Hematopoietic multipotent progenitor cell treated with erythropoietin and hydrocortisone succinate and interleukin-3 and kit ligand, for 6 days (in vitro differentiated cells): Measurements from ENCODE around the gene HCFC1R1.
A peak's percentile ranks its signal among the peaks of the same experiment; 100 is the strongest.
"Not testable (repeated sequence)": the region's sequence is repeated elsewhere in the genome, so short reads cannot be mapped to it uniquely, and the experiment has no call there.

ENCODE experiments used
- DNase-seq: peaks from one replicate; pipeline ENCODE4 v3.0.0-alpha.2; 2015

The HCFC1R1 gene

DNA sequence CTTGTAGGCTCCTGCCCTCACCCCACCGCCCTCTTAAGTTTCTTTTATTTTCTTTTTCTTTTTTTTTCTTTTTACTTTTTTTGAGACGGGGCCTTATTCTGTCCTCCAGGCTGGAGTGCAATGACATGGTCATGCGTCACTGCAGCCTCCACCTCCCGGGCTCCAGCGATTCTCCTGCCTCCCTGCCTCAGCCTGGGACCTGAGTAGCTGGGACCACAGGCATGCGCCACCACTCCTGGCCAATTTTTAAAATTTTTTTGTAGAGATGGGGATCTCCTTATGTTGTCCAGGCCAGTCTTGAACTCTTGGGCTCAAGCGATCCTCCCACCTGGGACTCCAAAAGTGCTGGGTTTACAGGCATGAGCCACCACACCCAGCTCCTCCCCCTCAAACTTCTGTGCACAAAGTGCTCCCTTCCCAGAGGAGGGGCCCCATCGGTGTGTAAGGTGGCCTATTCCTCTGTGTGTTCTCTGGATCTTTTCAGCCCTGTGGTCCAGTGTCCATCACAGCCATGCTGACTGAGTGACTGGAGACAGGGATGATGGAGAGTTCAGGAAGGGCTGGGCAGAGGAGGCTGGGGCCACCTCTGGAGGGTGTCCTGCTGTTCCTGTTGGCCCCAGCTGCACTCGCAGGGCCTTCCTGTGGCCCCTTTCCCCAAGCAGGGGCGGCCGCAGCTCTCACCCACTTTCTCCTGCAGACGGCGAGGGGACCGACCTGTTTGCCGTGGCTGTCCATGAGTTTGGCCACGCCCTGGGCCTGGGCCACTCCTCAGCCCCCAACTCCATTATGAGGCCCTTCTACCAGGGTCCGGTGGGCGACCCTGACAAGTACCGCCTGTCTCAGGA lies 32.8 kb upstream of the HCFC1R1 start:
- DNase-seq = no peak

DNA sequence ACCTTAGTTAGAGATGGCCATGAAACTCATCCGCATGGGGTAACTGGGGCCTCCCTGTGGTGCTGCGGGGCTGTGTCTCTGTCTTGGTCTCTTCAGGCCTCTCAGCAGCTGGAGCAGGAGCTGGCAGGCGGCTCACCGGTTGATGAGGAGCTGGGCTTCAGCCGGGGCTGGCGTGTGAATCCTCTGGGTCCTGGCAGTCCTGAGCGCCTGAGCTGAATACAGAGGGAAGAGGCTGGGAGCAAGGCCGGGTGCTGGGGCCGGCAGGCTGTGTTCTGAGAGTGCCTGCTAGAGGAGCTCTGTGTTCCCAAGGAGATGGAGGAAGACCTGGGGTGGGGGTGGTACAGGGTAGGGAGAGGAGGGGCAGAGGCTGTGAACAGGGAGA lies 32.0 kb upstream of the HCFC1R1 start:
- not testable (repeated sequence) for DNase-seq

DNA sequence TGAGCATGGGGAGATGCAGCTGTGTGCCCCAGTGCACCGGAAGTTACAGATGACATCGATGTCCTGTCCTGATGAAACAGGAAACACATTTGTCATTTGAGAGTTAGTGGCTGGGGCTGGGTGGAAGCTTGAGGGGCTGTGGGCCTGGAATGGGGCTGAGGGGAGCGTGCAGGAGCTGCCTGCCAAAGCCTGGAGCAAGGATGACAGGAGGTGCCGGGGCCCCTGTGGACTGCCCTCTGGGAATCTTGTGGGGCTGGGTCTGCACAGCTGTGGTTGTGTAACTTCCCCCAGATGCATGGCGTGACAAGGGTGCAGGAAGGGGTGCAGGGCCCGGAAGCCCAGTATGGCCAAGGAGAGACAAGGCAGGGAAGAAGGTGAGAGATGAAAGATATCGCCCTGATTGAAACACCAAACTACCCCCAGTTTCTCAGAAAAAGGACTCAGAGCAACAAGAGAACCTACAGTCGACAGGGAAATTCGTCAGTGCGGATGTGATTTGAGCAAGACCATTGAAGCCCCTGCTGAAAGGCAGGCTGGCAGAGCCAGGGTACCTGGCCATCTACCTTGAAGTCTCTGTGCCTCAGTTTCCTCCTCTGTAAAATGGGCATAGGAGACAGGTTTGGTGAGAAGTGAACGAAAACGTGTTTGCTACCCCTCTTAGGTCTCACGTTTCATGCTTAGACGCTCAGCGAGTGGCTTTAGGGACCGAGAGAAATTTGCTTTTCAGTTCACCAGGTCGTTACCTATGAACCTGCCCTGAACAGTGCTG lies 31.4 kb upstream of the HCFC1R1 start:
- peak; percentile 55 for DNase-seq

DNA sequence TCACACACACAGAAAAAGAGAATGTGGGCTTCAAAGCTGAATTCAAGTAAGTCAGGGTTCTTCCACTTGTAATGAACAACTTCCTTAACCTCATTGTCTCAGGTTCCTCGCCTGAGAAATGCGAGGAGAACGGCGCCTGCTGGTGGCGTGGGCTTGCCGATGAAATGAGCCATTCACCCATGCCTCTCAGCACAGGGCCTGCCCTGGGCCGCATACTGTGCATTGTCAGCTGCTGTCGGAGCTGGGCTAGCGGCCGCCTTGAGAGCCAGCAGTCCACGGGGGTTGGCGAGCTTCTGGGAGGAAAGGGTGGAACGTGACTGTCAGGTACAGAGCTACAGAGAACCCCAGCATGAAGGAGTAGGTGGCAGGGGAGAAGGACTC lies 29.6 kb upstream of the HCFC1R1 start:
- not testable (repeated sequence) for DNase-seq

DNA sequence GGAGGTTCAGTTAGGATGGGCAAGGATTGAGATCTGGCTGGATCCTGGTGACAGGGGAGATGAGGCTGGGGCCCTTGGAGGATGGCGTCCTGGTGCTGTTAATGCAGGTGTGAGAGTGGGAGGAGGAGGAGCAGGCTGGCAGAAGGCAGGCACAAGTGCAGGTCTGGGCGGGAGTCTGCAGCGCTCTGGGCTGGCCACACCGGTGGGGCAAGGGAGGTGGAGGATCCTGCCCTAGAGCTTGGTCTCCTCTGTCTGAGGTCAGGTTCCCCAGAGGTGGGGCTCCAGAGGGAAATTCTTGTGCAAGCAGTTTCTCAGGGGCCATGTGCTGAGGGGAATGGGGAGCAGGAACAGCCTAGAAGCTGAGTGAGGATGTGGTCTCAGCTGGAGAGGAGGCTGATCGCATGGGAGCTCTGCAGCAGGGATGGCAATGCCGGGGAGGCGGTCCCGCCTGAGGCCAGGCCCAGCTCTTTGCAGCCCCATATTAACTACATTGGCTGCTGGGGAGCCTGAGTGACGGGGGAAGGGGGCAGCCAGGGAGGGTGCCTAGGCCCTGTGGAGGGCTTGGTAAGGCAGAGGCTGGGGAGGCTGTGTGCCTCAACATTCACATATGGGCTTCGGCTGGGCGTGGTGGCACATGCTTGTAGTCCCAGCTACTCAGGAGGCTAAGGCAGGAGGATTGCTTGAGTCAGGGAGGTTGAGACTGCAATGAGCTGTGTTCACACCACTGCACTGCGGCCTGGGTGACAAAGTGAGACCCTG lies 29.0 kb upstream of the HCFC1R1 start:
- not testable (repeated sequence) for DNase-seq

DNA sequence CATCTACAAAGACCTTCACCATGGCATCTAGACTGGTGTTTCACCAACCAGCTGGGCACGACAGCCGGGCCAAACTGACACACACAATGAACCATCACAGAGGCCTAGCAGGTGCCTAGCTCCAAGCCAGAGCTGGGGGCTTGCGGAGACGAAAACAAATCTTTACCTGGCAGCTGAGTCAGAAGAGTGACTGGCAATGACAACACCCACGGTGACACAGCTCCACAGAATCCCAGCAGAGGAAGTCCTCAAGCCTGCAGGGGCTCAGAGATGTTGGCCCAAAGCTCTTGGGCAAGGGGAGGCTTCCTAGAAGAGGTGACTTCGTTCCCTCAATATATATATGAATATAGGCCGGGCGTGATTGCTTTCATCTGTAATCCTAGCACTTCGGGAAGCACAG lies 27.8 kb upstream of the HCFC1R1 start:
- DNase-seq = no peak

DNA sequence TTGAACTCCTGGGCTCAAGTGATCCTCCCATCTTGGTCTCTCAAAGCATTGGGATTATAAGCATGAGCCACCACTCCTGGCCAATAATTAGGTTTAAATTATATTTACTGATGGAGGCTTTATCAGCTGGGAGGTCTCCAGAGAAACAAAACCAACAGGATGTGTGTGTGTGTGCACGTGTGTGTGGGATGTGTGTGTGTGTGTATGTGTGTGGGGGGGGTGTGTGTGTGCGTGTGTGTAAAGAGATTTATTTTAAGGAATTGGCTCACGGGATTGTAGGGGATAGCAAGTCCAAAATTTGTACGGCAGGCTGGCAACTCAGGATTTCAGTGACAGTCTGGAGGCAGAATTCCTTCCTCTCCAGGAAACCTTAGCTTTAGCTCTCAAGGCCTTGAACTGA lies 27.3 kb upstream of the HCFC1R1 start:
- DNase-seq = no peak

DNA sequence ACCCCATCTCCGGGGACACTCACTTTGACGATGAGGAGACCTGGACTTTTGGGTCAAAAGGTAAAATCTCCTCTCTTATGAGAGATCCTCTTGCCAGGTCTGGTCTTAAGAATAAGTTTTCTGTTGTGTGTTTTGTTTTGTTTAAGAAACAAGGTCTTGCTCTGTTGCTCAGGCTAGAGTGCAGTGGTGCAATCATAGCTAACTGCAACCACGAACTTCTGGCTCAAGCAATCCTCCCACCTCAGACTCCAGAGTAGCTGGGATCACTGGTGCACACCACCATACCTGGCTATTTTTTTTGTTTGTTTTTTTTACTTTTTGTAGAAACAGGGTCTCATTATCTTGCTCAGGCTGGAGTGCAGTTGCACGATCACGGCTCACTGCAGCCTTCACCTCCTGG lies 26.7 kb upstream of the HCFC1R1 start:
- DNase-seq = no peak

DNA sequence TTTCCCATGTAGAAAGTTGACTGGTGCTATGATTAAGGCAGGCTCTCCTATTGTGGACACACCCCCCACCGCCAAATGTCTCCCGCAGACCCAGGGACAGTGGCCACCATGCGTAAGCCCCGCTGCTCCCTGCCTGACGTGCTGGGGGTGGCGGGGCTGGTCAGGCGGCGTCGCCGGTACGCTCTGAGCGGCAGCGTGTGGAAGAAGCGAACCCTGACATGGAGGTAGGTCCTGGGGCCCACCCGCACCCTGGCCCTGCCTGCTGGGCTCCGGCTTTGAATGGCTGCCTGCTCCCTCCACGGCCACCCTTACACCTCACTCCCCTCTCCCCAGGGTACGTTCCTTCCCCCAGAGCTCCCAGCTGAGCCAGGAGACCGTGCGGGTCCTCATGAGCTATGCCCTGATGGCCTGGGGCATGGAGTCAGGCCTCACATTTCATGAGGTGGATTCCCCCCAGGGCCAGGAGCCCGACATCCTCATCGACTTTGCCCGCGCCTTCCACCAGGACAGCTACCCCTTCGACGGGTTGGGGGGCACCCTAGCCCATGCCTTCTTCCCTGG lies 26.3 kb upstream of the HCFC1R1 start:
- DNase-seq = no peak

DNA sequence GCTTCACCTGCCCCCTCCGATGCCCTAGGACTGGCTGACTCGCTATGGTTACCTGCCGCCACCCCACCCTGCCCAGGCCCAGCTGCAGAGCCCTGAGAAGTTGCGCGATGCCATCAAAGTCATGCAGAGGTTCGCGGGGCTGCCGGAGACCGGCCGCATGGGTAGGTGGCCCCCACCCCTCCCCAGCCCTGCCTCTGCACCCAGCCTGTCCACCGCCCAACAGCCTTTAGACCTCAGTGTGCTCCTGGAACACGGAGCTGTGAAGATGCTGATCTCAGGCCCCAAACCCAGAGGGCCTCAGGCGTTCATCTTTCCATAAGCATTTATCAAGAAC lies 23.6 kb upstream of the HCFC1R1 start:
- no peak for DNase-seq

DNA sequence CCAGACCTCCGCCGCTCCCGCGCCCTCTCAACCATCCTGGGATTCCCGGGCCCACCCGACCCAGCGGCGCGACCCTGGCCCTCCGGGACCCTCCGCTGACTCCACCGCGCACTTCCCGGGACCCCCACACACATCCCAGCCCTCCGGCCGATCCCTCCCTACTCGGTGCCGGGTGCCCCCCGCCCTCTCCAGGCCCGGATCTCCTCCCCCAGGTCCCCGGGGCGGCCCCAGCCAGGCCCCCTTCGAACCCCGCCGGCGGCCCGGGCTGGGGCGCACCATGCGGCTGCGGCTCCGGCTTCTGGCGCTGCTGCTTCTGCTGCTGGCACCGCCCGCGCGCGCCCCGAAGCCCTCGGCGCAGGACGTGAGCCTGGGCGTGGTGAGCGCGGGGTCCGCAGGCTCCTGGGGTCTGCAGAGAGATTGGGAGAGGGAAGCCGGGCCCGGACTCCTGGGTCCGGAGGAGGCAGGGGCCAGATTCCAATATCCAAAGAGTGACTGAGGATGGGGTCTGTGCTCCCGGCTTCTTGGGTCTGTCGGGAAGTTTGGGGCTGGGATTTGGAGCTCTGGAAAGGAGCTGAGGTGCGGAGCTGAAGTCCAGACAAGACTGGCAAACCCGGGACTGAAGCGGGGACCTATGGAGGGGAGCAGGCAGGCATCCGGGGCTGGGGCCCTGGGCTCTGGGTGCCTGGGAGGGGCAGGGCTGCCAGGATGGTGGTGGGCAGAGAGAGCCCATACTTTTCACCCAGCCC lies 23.1 kb upstream of the HCFC1R1 start:
- DNase-seq = no peak

DNA sequence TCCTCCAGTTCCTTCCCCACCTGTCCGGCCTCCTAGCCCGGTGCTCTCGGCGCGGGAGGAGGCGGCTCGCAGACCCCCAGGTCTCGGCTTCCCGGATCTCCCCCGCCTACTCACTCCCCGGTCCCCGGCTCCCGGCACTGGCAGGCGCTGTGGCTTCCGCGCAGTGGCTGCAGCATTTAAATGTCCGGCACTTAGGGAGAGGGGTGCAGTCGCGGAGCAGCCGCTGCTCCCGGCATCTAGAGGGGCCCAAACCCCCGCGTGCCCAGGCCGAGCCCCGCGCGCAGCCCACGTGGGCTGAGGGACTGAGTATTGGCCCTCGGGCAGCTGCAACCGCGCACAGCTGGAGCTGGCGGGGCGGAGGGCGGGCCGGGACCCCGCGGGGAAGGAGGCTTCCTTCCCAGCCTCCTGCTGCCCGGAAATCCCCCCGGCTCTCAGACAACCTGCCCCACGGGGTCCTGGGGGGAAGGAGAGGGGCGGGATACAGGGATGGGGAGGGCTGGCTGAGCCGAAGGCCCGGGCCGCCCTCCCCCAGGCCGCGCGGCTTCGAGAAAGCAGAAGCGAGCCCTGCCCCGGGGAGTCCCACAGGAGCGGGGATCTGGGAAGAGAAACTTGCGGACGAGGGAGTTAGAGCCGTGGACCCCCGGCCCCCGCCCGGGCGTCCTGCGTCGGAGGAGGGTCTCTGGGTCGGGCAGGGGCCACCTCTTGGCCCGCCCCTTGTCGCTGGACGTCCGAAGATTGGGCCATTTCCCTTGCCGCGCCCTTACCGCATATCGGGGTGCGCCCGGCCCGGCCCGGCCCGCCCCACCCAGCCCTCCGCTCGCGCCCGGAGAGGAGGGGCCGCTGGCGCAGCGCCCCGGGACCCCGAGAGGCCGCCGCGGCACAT lies 22.3 kb upstream of the HCFC1R1 start, which contains the start of gene MMP25:
TSS of gene MMP25 (plus strand) at position 804 of the 883 bp plus-strand sequence. CDS start 357 bp downstream, outside the sequence.
- no peak for DNase-seq

DNA sequence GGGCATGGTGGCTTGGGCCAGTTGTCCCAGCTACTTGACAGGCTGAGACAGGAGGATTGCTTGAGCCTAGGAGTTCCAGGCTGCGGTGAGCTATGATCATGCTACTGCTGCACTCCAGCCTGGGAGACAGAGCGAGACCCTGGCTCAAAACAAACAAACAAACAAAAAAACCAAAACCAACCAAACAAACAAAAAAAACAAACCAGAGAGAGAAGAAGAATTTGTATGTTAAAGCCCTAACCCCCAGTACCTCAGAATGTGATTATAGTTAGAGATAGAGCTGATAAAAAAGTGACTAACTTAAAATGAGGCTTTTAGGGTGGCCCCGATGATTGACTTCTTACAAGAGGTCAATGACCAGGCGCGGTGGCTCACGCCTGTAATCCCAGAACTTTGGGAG lies 21.0 kb upstream of the HCFC1R1 start:
- DNase-seq = no peak

DNA sequence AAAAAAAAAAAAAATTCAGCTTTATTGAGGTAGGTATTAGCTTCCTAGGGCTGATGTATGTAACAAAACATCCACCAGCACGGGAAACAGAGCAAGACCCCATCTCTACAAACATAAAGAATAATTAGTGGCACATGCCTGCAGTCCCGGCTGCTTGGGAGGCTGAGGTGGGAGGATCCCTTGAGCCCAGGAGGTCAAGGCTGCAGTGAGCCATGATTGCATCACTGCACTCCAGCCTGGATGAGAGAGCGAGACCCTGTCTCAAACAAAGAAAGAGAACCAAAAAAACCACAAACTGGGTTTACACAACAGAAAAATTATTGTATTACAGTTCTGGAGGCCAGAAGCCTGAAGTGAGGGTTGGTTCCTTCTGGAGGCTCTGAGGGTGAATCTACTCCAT lies 18.6 kb upstream of the HCFC1R1 start:
- DNase-seq = no peak

DNA sequence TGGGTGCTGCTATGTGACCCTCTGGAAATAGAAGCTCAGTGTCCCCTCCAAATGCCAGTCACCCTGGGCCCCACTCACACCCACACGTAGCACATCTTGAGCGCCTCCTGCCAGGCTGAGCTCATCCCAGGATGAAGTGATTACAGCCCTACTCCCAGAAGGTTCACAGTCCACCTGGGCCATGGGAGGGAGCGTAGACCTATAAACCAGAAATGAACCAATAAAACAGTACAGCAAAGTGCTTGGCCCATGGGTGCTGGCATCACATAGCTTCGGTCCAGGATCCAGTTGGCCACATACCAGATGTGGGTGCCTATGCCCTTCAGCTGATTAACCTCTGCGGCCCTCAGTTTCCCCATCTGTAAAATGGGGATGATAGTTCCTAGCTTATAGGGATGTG lies 15.2 kb upstream of the HCFC1R1 start:
- no peak for DNase-seq

DNA sequence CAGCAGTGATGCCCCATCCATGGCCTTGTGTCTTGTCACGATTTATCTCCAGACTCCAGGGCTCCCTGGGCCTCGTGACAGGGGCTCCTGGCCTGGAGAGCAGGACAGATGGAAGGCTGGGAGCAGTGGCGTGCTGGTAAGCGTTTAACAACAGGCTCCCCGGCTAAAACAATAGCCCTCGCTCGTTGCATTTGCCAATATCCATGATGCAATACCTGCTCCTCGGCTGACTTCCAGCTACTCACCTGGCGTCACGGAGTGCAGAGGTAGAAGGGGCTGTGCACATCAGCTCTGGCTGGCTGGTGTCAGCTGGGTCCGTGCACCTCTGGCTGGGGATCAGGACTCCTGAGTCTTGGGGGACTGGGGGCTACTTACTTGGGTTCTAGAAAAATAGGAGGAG lies 14.5 kb upstream of the HCFC1R1 start:
- DNase-seq = no peak

DNA sequence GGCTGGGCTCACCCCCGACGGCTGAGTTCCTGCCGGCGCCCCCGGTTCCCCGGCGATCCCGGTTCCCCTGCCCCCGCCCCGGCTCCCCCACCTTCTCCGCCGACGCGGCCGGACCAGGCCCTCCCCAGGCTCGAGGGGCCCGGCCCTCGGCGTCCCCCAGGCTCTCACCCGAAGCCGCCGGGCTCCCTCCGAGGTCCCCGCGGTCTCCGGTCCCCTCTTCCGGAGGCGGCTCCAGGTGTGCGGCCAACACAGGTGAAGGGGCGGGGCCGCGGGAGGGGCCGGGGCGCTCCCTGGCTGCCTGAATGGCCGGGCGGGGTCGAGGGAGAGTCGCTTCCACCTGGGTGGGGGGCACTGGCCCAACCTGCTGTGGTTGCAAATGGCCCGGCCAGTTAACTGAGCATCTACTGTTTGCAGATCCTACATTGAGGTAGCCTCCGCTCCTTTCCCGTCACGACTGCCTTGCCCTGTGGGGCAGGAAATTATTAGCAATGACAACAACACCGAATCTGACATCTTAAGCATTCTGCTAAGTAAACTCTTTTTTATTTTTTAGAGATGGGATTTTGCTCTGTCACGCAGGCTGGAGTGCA lies 13.1 kb upstream of the HCFC1R1 start, which contains the start of gene BICDL2:
TSS of gene BICDL2 (minus strand) at position 219 of the 590 bp plus-strand sequence. CDS start 1,448 bp downstream, outside the sequence.
- no peak for DNase-seq

DNA sequence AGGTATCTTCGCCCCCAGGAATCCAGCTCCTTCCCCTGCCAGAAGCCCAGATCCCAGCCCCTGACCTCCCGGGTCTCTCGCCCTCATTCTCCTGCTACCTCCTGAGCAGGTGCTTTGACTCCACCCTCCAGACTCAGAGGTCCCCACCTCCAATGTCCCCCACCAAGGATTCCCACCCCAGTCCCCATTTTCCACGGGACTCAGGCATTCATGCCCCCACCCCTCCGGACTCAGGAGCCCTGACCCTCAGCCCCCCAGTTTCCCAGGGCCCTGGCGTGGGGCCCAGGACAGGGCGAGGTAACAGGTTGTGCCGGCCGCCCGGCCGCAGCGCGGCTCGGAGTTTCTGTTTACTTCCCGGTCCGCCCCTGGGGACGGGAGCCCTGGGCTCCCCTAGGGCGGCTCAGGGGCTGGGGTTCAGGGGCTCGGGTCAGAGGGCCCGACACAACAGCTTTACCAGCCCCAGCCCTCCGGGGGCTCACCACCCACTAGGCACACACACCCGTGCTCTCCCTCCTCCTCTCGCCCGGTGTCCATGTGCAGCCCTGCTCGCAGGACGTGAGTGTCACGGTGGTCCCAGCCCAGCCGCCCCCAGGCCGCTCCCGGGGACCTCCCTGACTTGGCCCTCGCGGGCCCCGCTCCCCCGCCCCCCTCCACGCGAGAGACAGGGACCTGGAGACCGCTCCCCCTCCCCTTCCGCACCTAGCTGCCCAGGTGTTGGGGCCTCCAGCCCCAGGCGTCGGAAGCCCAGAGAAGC lies 12.4 kb upstream of the HCFC1R1 start:
- no peak for DNase-seq

DNA sequence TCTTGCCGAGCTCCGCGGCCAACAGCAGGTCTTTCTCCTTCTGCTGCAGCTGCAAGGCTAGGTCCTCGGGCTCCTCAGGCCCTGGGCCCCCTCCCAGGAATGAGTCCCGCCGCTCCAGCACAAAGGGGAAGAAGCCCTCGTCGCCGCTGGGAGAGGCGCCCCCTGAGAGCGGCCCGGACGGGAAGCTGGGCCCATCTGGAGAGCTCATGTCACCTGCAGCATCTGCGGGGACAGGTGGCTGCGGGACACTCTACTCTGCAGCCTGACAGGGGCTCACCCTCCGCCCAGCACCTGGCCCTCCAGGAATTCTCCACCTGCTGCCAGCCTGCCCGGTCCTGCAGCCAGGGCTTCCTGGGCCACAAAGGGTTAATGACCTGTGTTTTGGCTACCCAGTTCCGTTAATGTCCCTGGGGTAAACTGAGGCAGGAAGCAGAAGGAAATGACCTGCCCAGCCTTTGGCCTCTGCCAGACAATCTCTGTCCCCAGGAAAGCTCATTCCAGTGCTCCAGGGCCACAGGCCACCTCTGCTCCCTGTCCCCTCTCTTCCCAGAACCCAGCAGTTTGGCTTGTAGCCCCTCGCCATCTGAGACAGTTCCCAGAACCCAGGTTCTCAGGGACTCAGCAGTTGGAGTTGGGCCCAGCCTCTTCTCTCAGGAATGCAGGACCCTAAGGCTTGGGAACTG lies 11.7 kb upstream of the HCFC1R1 start:
- DNase-seq = no peak

DNA sequence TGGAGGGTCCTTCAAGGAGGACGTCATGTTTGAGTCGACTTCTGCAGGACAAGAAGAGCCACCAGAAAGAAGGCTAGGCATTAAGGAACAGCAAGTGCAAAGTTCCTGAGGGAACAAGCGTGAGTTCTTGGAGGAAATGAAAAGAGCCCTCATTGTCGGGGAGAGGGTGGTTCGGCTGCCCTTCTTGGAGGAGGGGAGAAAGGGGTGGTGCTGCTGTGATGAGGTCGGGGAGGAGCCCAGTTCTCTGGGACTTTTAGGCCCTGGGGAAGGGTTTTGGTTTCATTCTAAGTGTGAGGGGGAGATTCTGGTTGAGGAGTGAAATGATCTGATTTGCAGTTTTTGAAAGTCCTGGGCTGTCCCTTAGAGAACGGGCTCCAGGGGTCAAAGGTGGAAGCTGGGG lies 8.9 kb upstream of the HCFC1R1 start:
- DNase-seq = no peak
